Measurements from ENCODE around the gene NTM.

DNA sequence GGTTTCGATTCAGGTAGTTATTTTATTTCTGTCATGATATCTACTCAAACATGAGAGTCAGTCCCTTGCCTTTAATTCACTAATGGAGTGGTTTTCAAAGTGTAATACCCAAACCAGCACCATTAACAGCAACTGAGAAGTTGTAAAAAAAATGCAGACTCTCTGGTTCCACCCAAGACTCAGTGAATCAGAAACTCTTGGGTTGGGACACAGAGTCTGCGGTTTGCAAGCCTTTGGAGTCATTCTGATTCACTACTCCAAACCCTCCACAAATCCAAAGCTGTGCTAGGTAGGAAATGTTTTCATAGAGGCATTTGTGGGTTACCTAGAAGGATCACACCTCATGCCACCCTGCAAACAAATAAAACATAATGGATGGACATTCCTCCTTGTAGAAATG is 340.1 kb downstream of the NTM start:
- TF ChIP-seq CTCF (IDR thresholded peaks at IDR 0.05) (no peak), POLR2A (IDR thresholded peaks at IDR 0.05) (no peak)

All from esophagus squamous epithelium (tissue), 4 donors.